Suprapubic skin (tissue), 4 donors: Measurements from ENCODE around the gene SEC14L3.

Experiments
- CTCF ChIP-seq, 2 donors: fragments of 200-600 bp in 1 of 2; fragments of 450-650 bp in 1 of 2; sonication (generic) in 1 of 2; IDR thresholded peaks; one replicate each; pipeline ENCODE4 v1.5.1; 2016 to 2019; ENCODE audit warnings: antibody characterized with exemption in 2 of 2, mild to moderate bottlenecking in 1 of 2, moderate library complexity in 1 of 2
- EP300 ChIP-seq: sonication (generic); formaldehyde crosslinking; IDR thresholded peaks from one replicate; pipeline ENCODE4 v1.6.1; 2017; ENCODE audit warnings: antibody characterized with exemption
- POLR2A ChIP-seq, 2 donors: fragments of 450-650 bp; IDR thresholded peaks; one replicate each; pipeline ENCODE4 v1.6.1; 2017; ENCODE audit warnings: antibody characterized with exemption in 2 of 2, mild to moderate bottlenecking in 2 of 2, moderate library complexity in 2 of 2
- POLR2AphosphoS5 ChIP-seq, 3 donors: sonication (generic); formaldehyde crosslinking; IDR thresholded peaks; one replicate each; pipeline ENCODE4 v1.6.1; 2017; ENCODE audit warnings: antibody characterized with exemption in 3 of 3

- TF ChIP-seq CTCF (IDR thresholded peaks at IDR 0.05) (no peak), POLR2A (IDR thresholded peaks at IDR 0.05) (no peak), EP300 (no peak), POLR2AphosphoS5 (IDR thresholded peaks at IDR 0.05) (no peak)
Measured at GRCh38 chr22:30455075-30455840, 16.6 kb downstream of the SEC14L3 start.
